GM18868 (cell line): ENCODE results near the gene FRMPD4.

Source experiments
- ATAC-seq: cut with Tn5 transposase; IDR thresholded peaks from one replicate; pipeline ENCODE4 v1.9.1; 2021; ENCODE audit warnings: mild to moderate bottlenecking, moderate library complexity; ENCODE audit not compliant: unreplicated experiment

The FRMPD4 gene

GRCh38 chrX:12611471-12611870 lies 473.2 kb downstream of the FRMPD4 start:
- no peak for ATAC-seq

- ATAC-seq, result no peak
These were observed 476.0 kb downstream of the FRMPD4 start for GRCh38 chrX:12614266-12614665.

- no peak for ATAC-seq
These were observed 476.8 kb downstream of the FRMPD4 start for GRCh38 chrX:12615061-12615460.

GRCh38 chrX:12617241-12617640 lies 479.0 kb downstream of the FRMPD4 start:
- ATAC-seq, result no peak

GRCh38 chrX:12647230-12647629 lies 509.0 kb downstream of the FRMPD4 start:
- no peak for ATAC-seq

GRCh38 chrX:12648995-12649394 lies 510.7 kb downstream of the FRMPD4 start:
- ATAC-seq, result no peak

GRCh38 chrX:12657433-12657832 lies 519.2 kb downstream of the FRMPD4 start:
- no peak for ATAC-seq

- no peak for ATAC-seq
These were observed 519.6 kb downstream of the FRMPD4 start for GRCh38 chrX:12657881-12658280.

GRCh38 chrX:12661464-12661863 lies 523.2 kb downstream of the FRMPD4 start:
- ATAC-seq, result no peak

GRCh38 chrX:12672367-12673106 lies 534.3 kb downstream of the FRMPD4 start:
- no peak for ATAC-seq

- ATAC-seq, result no peak
These were observed 535.2 kb downstream of the FRMPD4 start for GRCh38 chrX:12673487-12673886.

GRCh38 chrX:12679522-12679921 lies 541.2 kb downstream of the FRMPD4 start:
- ATAC-seq, result no peak

- no peak for ATAC-seq
These were observed 542.8 kb downstream of the FRMPD4 start for GRCh38 chrX:12681047-12681446.

GRCh38 chrX:12685541-12685940 lies 547.3 kb downstream of the FRMPD4 start:
- ATAC-seq, result no peak

GRCh38 chrX:12686331-12686730 lies 548.1 kb downstream of the FRMPD4 start:
- ATAC-seq, result no peak

GRCh38 chrX:12690646-12691045 lies 552.4 kb downstream of the FRMPD4 start:
- ATAC-seq, result no peak

GRCh38 chrX:12693754-12694153 lies 555.5 kb downstream of the FRMPD4 start:
- ATAC-seq, result no peak

- ATAC-seq, result no peak
These were observed 562.5 kb downstream of the FRMPD4 start for GRCh38 chrX:12700745-12701144.

GRCh38 chrX:12701628-12702027 lies 563.4 kb downstream of the FRMPD4 start:
- ATAC-seq, result no peak

- ATAC-seq, result no peak
These were observed 564.3 kb downstream of the FRMPD4 start for GRCh38 chrX:12702509-12703091.

- ATAC-seq, result no peak
These were observed 566.4 kb downstream of the FRMPD4 start for GRCh38 chrX:12704706-12705105.

GRCh38 chrX:12709047-12709446 lies 570.8 kb downstream of the FRMPD4 start:
- ATAC-seq, result no peak
